Stimulated activated naive CD4-positive, alpha-beta T cell treated with Interleukin-2 at 50 U/mL for 16 hours (primary cell): Measurements from ENCODE around the gene PUS7L.
"Not testable (repeated sequence)": the region's sequence is repeated elsewhere in the genome, so short reads cannot be mapped to it uniquely, and the experiment has no call there.

Source experiments
- DNase-seq: peaks from one replicate; lab custom pipeline; 2025; lab: John Stamatoyannopoulos, UW

Gene PUS7L

GRCh38 chr12:43758728-43759563, at the start of gene PUS7L, which contains the start of gene IRAK4:
Gene PUS7L (minus strand): TSS chr12:43758790. CDS start chr12:43755245, 3,545 bp downstream.
Gene IRAK4 (plus strand): TSS chr12:43758951. CDS start chr12:43768112, 9,161 bp downstream.
- peak; percentile 95 for DNase-seq

- no peak for DNase-seq
These were observed 48.8 kb upstream of the PUS7L start for GRCh38 chr12:43807386-43807785.

GRCh38 chr12:43806737-43807072, 48.1 kb upstream of the PUS7L start:
- no peak for DNase-seq

- DNase-seq: peak; percentile 81
These were observed 47.5 kb upstream of the PUS7L start, which contains the start of gene TWF1 for GRCh38 chr12:43805860-43806736. Gene TWF1 (minus strand): TSS chr12:43806317. CDS start chr12:43806245, 72 bp downstream.

- no peak for DNase-seq
These were observed 46.7 kb upstream of the PUS7L start for GRCh38 chr12:43805149-43805859.

GRCh38 chr12:43797561-43798217, 39.1 kb upstream of the PUS7L start:
- no peak for DNase-seq

GRCh38 chr12:43795716-43796280, 37.2 kb upstream of the PUS7L start:
- no peak for DNase-seq

GRCh38 chr12:43789941-43790340, 31.4 kb upstream of the PUS7L start:
- no peak for DNase-seq

GRCh38 chr12:43786899-43787693, 28.5 kb upstream of the PUS7L start:
- DNase-seq: no peak

- DNase-seq: no peak
These were observed 17.9 kb upstream of the PUS7L start for GRCh38 chr12:43776498-43776897.

- no peak for DNase-seq
These were observed 7.7 kb upstream of the PUS7L start for GRCh38 chr12:43766291-43766690.

GRCh38 chr12:43764528-43764927, 5.9 kb upstream of the PUS7L start:
- no peak for DNase-seq

GRCh38 chr12:43763769-43764168, 5.2 kb upstream of the PUS7L start:
- no peak for DNase-seq

- DNase-seq: no peak
These were observed 4.0 kb upstream of the PUS7L start for GRCh38 chr12:43762596-43762995.

- DNase-seq: no peak
These were observed 2.9 kb upstream of the PUS7L start for GRCh38 chr12:43761500-43761899.

- DNase-seq: no peak
These were observed 1.8 kb upstream of the PUS7L start for GRCh38 chr12:43760396-43760795.

GRCh38 chr12:43758247-43758727, 303 bp downstream of the PUS7L start:
- DNase-seq: peak; percentile 25

GRCh38 chr12:43754015-43754414, 4.6 kb downstream of the PUS7L start:
- DNase-seq: no peak

- not testable (repeated sequence) for DNase-seq
These were observed 7.2 kb downstream of the PUS7L start for GRCh38 chr12:43751360-43751759.

- no peak for DNase-seq
These were observed 7.8 kb downstream of the PUS7L start for GRCh38 chr12:43750814-43751213.
